ENCODE data around the gene IL31RA.

GRCh38 chr5:55917402-55918086 lies 66.4 kb downstream of the IL31RA start:
- TF ChIP-seq CTCF (IDR thresholded peaks at IDR 0.05) (no peak), POLR2A (IDR thresholded peaks at IDR 0.05) (no peak)

Data from lower leg skin (tissue), 3 donors.